ENCODE results near the gene POU6F2.

POU6F2 gene

DNA sequence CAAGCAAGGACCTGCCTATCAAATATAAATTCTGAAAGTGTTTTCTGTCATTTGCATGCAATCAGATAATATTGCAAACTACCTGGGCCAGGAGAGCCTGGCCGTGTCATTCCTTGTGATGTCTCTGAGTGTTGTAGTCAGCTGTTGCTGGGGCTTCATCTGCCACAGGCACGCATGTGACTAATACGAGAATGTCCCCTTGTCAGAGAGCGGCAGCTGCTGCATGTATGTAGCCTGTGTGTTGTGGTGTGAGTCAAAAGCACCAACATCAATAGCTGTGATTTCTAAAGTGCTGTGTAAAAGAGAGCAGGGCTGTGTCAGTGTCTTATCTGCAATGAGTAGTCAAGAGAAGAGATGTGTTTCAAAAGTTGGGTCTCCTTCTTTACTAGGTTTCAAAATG lies 155.4 kb downstream of the POU6F2 start:
- WGBS, 2 experiments, result 96 to 97% methylated on average over 4 of the region's 4 CpGs
- Histone ChIP-seq H3K36me3 (ENCODE audit: control insufficient read depth, insufficient read depth, low read length) (no peaks in the 10 kb centered on the region), H3K4me3 (ENCODE audit: insufficient read depth, low read depth, low read length) (no peak overlapping the region), H3K4me1 (ENCODE audit: control insufficient read depth, insufficient read depth, low read length) (no peaks in the 10 kb centered on the region), H3K27me3 (ENCODE audit: control insufficient read depth, insufficient read depth, low read length, poor library complexity, severe bottlenecking) (no peaks in the 10 kb centered on the region), H3K9me3 (ENCODE audit: control insufficient read depth, low read length) (no peaks in the 10 kb centered on the region), H3K27ac (ENCODE audit: insufficient read depth, low read depth, low read length, poor library complexity, severe bottlenecking) (no peak overlapping the region)

DNA sequence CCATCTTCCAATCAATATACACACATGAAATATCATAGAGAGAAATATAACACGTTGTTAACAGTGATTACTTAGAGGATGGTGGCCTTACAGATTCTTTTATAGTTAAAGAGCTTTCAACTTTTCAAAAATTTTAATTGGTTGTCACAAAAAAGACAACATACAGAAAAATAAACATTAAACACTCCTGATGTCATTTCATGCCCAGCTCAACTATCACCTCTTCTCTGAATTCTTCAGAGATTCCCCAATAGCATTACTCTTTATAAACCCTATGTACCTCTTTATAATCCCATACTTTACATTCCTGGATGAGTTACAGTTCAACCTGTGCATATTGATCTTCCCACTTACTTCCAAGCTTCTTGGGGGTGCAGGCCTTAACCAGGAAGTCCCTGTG lies 159.8 kb downstream of the POU6F2 start:
- no peaks in the 10 kb centered on the region for H3K27me3 ChIP-seq (ENCODE audit: control insufficient read depth, insufficient read depth, low read length, poor library complexity, severe bottlenecking)
- H3K27ac ChIP-seq (ENCODE audit: insufficient read depth, low read depth, low read length, poor library complexity, severe bottlenecking), result no peak overlapping the region
- 100% methylated on average over 1 of the region's 1 CpG; no CpG with 5 or more reads in 1 of the 2 experiments for WGBS, 2 experiments
- no peaks in the 10 kb centered on the region for H3K36me3 ChIP-seq (ENCODE audit: control insufficient read depth, insufficient read depth, low read length)
- no peak overlapping the region for H3K4me3 ChIP-seq (ENCODE audit: insufficient read depth, low read depth, low read length)
- no peaks in the 10 kb centered on the region for H3K9me3 ChIP-seq (ENCODE audit: control insufficient read depth, low read length)
- no peaks in the 10 kb centered on the region for H3K4me1 ChIP-seq (ENCODE audit: control insufficient read depth, insufficient read depth, low read length)

DNA sequence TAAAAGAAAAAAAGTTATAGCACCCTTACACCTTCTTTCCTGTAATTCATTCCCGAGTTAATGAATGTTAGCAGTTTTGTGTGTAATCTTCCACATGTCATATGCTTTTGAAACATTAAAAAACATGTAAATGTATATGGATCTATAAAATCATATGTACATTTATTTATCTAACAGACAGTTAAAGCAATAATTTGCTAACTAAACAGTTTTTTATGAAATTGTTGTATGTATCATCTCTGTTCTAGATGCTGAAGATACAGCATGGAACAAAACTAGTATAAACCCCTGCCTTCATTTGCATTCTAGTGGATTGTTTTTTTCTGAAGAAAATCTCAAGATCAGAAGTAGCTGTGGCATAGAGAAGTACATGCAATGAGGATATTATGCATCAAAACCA lies 165.0 kb downstream of the POU6F2 start:
- Histone ChIP-seq H3K4me3 (ENCODE audit: insufficient read depth, low read depth, low read length) (no peak overlapping the region), H3K27me3 (ENCODE audit: control insufficient read depth, insufficient read depth, low read length, poor library complexity, severe bottlenecking) (no peaks in the 10 kb centered on the region), H3K4me1 (ENCODE audit: control insufficient read depth, insufficient read depth, low read length) (no peaks in the 10 kb centered on the region), H3K36me3 (ENCODE audit: control insufficient read depth, insufficient read depth, low read length) (no peaks in the 10 kb centered on the region), H3K9me3 (ENCODE audit: control insufficient read depth, low read length) (no peaks in the 10 kb centered on the region), H3K27ac (ENCODE audit: insufficient read depth, low read depth, low read length, poor library complexity, severe bottlenecking) (no peak overlapping the region)
- WGBS, 2 experiments, result no CpG with 5 or more reads among the region's 1 CpG

DNA sequence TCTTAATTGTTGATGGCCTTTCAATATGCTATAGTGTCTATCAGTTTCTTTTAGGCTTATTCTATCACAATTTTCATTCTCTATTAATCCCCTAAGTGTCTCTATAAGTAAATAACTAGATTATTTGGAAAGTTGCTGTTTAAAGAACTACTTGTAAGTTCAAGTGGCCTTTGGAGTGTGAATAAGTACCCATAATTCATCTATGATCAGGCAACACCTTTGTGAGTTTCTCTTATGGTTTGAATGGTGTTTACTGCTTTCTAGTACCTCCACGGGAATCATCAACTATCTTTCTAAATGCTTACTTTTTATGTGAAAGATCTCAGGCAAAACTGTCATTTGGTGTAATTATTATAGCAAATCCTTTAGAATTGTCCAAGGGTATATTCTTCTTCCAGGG lies 166.7 kb downstream of the POU6F2 start:
- H3K4me3 ChIP-seq (ENCODE audit: insufficient read depth, low read depth, low read length), result no peak overlapping the region
- no peaks in the 10 kb centered on the region for H3K4me1 ChIP-seq (ENCODE audit: control insufficient read depth, insufficient read depth, low read length)
- WGBS, 2 experiments, result 100% methylated on average over 1 of the region's 1 CpG; no CpG with 5 or more reads in 1 of the 2 experiments
- no peaks in the 10 kb centered on the region for H3K9me3 ChIP-seq (ENCODE audit: control insufficient read depth, low read length)
- H3K36me3 ChIP-seq (ENCODE audit: control insufficient read depth, insufficient read depth, low read length), result no peaks in the 10 kb centered on the region
- H3K27ac ChIP-seq (ENCODE audit: insufficient read depth, low read depth, low read length, poor library complexity, severe bottlenecking), result no peak overlapping the region
- no peaks in the 10 kb centered on the region for H3K27me3 ChIP-seq (ENCODE audit: control insufficient read depth, insufficient read depth, low read length, poor library complexity, severe bottlenecking)

DNA sequence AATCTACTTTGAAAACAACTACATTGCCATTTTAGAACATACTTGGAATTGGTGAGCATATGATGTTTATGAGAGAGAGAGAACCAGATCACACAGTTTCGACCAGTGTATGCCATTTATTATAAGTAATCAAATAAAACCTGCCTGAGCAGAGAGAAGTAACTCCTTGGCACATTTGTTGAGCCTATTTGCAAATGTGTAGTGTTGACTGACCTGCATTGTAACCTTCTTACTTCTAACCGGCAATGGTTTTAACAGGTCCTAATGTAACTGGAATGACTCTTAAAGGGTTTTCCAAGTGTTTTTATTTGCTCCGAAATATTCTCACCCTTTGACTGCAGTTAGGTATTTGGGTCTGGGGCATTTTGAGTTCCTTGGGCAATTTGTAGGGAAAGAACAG lies 167.6 kb downstream of the POU6F2 start:
- Histone ChIP-seq H3K4me1 (ENCODE audit: control insufficient read depth, insufficient read depth, low read length) (no peaks in the 10 kb centered on the region), H3K9me3 (ENCODE audit: control insufficient read depth, low read length) (no peaks in the 10 kb centered on the region), H3K27me3 (ENCODE audit: control insufficient read depth, insufficient read depth, low read length, poor library complexity, severe bottlenecking) (no peaks in the 10 kb centered on the region), H3K4me3 (ENCODE audit: insufficient read depth, low read depth, low read length) (no peak overlapping the region), H3K27ac (ENCODE audit: insufficient read depth, low read depth, low read length, poor library complexity, severe bottlenecking) (no peak overlapping the region), H3K36me3 (ENCODE audit: control insufficient read depth, insufficient read depth, low read length) (no peaks in the 10 kb centered on the region)
- 96 to 98% methylated on average over 2 to 3 of the region's 3 CpGs for WGBS, 2 experiments

DNA sequence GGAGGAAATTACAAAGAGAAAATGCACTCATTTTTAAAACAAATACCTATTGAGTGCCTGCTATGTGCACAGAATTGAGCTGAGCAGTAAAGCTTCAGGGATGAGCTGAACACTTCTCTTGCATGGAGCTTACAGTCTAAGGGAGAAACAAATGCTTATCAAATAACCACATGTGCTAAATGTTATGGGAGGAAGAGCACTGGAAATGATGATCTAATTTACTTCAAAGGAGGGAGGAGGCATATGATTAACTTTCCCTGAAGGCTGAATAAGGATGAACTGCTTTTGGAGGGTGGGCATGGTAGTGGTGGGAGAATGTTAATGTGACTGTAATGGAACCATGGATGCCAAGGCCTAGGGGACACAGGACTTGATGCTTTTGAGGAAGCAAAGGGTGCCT lies 168.2 kb downstream of the POU6F2 start:
- Histone ChIP-seq H3K36me3 (ENCODE audit: control insufficient read depth, insufficient read depth, low read length) (no peaks in the 10 kb centered on the region), H3K4me1 (ENCODE audit: control insufficient read depth, insufficient read depth, low read length) (no peaks in the 10 kb centered on the region), H3K27me3 (ENCODE audit: control insufficient read depth, insufficient read depth, low read length, poor library complexity, severe bottlenecking) (no peaks in the 10 kb centered on the region), H3K27ac (ENCODE audit: insufficient read depth, low read depth, low read length, poor library complexity, severe bottlenecking) (no peak overlapping the region), H3K9me3 (ENCODE audit: control insufficient read depth, low read length) (no peaks in the 10 kb centered on the region), H3K4me3 (ENCODE audit: insufficient read depth, low read depth, low read length) (no peak overlapping the region)

DNA sequence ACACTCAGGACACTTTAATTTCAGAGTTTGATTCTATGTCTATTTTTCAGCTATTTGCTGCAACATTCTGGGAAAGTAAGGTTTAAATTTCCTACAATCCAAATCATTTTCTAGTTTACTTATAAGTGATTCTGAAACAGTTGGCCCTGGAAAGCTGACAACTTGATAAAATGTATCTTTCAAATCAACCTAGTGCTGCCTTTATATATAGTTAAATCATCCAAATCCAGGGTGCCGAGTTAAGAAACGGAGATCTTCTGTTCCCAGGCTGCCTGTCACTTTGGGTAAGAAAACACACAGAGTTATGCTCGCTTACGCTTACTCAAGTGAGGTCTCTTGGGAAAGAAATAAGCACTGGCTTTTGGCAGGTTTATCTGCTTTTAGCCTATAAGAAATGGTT lies 175.0 kb downstream of the POU6F2 start:
- H3K4me1 ChIP-seq (ENCODE audit: control insufficient read depth, insufficient read depth, low read length), result no peaks in the 10 kb centered on the region

DNA sequence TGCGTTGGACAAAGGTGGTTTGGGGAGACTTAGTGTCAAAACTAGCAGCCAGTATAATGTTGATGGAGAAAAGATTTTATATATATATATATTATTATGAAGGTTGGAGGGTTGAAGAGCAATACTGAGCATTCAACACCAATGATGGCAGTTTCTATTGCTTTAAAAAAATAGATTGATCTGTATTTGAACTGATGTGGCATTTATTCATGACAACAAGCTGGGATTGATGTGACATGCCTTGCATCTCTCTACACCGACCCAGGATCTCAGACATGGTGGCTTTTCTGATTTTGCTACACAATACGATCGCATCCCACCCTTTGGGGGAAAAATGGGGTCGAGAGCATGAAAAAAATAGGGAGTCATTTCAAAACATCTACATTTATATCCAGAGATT lies 175.4 kb downstream of the POU6F2 start:
- 90 to 94% methylated on average over 5 of the region's 5 CpGs for WGBS, 2 experiments
- H3K36me3 ChIP-seq (ENCODE audit: control insufficient read depth, insufficient read depth, low read length), result no peaks in the 10 kb centered on the region
- no peaks in the 10 kb centered on the region for H3K9me3 ChIP-seq (ENCODE audit: control insufficient read depth, low read length)
- H3K27me3 ChIP-seq (ENCODE audit: control insufficient read depth, insufficient read depth, low read length, poor library complexity, severe bottlenecking), result no peaks in the 10 kb centered on the region
- H3K4me1 ChIP-seq (ENCODE audit: control insufficient read depth, insufficient read depth, low read length), result no peaks in the 10 kb centered on the region
- H3K27ac ChIP-seq (ENCODE audit: insufficient read depth, low read depth, low read length, poor library complexity, severe bottlenecking), result no peak overlapping the region
- no peak overlapping the region for H3K4me3 ChIP-seq (ENCODE audit: insufficient read depth, low read depth, low read length)

More for the DNA sequence above, 175.0 kb downstream of the POU6F2 start:
- no peak overlapping the region for H3K4me3 ChIP-seq (ENCODE audit: insufficient read depth, low read depth, low read length)
- WGBS, 2 experiments, result 95% methylated on average over 4 of the region's 4 CpGs
- H3K27me3 ChIP-seq (ENCODE audit: control insufficient read depth, insufficient read depth, low read length, poor library complexity, severe bottlenecking), result no peaks in the 10 kb centered on the region
- no peaks in the 10 kb centered on the region for H3K9me3 ChIP-seq (ENCODE audit: control insufficient read depth, low read length)
- H3K36me3 ChIP-seq (ENCODE audit: control insufficient read depth, insufficient read depth, low read length), result no peaks in the 10 kb centered on the region
- H3K27ac ChIP-seq (ENCODE audit: insufficient read depth, low read depth, low read length, poor library complexity, severe bottlenecking), result no peak overlapping the region

DNA sequence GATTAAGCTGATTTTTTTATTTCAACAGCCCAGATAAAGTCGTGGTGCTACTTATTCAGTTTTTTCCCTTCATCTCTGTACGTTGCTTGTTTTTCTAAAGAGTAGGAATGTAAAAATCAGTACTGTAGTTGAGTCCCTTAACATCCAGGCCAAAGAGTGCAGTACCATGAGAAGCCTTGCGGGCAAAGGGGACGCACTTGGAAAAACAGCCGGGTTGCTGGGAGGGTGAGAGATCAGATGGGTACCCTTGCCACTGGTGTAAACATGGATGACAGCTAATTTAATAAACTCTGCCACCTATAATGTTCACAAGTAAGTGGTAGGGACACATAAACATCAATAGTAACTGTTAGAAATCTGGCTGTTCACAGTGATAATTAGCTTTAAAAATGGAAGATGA lies 175.9 kb downstream of the POU6F2 start:
- H3K4me1 ChIP-seq (ENCODE audit: control insufficient read depth, insufficient read depth, low read length), result no peaks in the 10 kb centered on the region
- no peak overlapping the region for H3K4me3 ChIP-seq (ENCODE audit: insufficient read depth, low read depth, low read length)
- no peaks in the 10 kb centered on the region for H3K9me3 ChIP-seq (ENCODE audit: control insufficient read depth, low read length)
- no peaks in the 10 kb centered on the region for H3K27me3 ChIP-seq (ENCODE audit: control insufficient read depth, insufficient read depth, low read length, poor library complexity, severe bottlenecking)
- no peak overlapping the region for H3K27ac ChIP-seq (ENCODE audit: insufficient read depth, low read depth, low read length, poor library complexity, severe bottlenecking)
- no peaks in the 10 kb centered on the region for H3K36me3 ChIP-seq (ENCODE audit: control insufficient read depth, insufficient read depth, low read length)
- 84 to 92% methylated on average over 5 of the region's 5 CpGs for WGBS, 2 experiments

DNA sequence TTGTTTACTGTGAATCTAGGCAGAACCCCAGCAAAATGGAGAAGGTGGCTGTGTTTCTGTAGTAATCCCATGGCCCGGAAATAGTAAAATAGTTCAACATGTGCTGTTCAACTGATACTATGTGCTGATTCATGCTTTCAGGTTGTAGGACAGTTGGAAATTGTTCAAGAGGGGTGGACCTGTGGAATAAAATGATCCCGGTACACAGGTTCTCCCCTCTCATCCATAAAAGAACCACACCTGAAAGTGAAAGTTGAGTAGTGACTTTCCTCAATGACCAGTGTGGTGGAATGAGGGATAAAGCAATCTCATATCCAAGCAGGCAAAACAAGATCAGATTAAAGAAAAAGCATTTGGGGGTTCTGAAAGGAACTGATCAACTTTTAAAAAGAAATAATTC lies 177.1 kb downstream of the POU6F2 start:
- no peak overlapping the region for H3K27ac ChIP-seq (ENCODE audit: insufficient read depth, low read depth, low read length, poor library complexity, severe bottlenecking)
- H3K4me3 ChIP-seq (ENCODE audit: insufficient read depth, low read depth, low read length), result no peak overlapping the region
- no peaks in the 10 kb centered on the region for H3K36me3 ChIP-seq (ENCODE audit: control insufficient read depth, insufficient read depth, low read length)
- 93 to 100% methylated on average over 1 to 2 of the region's 2 CpGs for WGBS, 2 experiments
- H3K27me3 ChIP-seq (ENCODE audit: control insufficient read depth, insufficient read depth, low read length, poor library complexity, severe bottlenecking), result no peaks in the 10 kb centered on the region
- no peaks in the 10 kb centered on the region for H3K9me3 ChIP-seq (ENCODE audit: control insufficient read depth, low read length)
- no peaks in the 10 kb centered on the region for H3K4me1 ChIP-seq (ENCODE audit: control insufficient read depth, insufficient read depth, low read length)

DNA sequence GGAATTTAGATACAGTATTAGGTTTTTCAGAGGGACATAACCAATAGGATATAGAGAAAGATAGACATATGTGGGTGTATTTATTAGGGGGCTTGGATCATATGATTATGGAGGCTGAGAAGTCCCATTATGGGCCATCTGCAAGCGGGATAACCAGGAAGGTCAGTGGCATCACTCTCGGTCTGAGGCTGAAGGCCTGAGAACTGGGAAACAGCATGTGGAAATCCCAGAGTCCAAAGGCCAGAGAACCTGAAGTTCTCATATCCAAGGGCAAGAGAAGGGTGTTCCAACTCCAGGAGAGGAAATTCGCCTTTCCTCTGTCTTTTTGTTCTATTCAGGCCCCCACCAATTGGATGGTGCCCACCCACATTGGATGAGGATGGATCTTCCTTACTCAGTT lies 180.7 kb downstream of the POU6F2 start:
- H3K27ac ChIP-seq (ENCODE audit: insufficient read depth, low read depth, low read length, poor library complexity, severe bottlenecking), result no peak overlapping the region
- no peaks in the 10 kb centered on the region for H3K4me1 ChIP-seq (ENCODE audit: control insufficient read depth, insufficient read depth, low read length)
- H3K4me3 ChIP-seq (ENCODE audit: insufficient read depth, low read depth, low read length), result no peak overlapping the region
- no peaks in the 10 kb centered on the region for H3K27me3 ChIP-seq (ENCODE audit: control insufficient read depth, insufficient read depth, low read length, poor library complexity, severe bottlenecking)
- H3K9me3 ChIP-seq (ENCODE audit: control insufficient read depth, low read length), result no peaks in the 10 kb centered on the region
- 93 to 95% methylated on average over 3 of the region's 3 CpGs for WGBS, 2 experiments
- H3K36me3 ChIP-seq (ENCODE audit: control insufficient read depth, insufficient read depth, low read length), result no peaks in the 10 kb centered on the region
